HG03575 (cell line): ENCODE measurements around the gene TBC1D23.
"Not testable (repeated sequence)": the region's sequence is repeated elsewhere in the genome, so short reads cannot be mapped to it uniquely, and the experiment has no call there.

Source experiments
- ATAC-seq: cut with Tn5 transposase; IDR thresholded peaks from one replicate; pipeline ENCODE4 v1.9.1; 2021; ENCODE audit not compliant: unreplicated experiment, insufficient number of reproducible peaks, low FRiP score; ENCODE audit errors: extremely low read depth

The TBC1D23 gene

DNA sequence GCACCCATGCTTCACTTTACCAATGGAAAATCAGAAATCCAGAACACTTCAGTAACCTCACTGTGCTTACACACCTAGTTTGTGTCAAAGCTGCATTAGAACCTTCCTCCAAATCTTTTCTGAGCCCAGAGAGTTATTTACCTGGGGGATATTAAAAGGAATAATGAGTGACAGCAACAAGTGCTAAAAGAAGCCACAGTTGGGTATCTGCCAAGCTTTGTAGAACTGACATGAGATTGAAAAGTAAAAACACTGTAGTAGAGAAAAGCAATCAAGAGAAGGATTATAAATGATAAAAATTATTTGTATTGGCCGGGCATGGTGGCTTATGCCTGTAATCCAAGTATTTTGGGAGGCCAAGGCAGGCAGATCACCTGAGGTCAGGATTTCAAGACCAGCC is 8.8 kb upstream of the TBC1D23 start:
- ATAC-seq: no peak

GRCh38 chr3:100254168-100254777 is 6.5 kb upstream of the TBC1D23 start:
- ATAC-seq: no peak

DNA sequence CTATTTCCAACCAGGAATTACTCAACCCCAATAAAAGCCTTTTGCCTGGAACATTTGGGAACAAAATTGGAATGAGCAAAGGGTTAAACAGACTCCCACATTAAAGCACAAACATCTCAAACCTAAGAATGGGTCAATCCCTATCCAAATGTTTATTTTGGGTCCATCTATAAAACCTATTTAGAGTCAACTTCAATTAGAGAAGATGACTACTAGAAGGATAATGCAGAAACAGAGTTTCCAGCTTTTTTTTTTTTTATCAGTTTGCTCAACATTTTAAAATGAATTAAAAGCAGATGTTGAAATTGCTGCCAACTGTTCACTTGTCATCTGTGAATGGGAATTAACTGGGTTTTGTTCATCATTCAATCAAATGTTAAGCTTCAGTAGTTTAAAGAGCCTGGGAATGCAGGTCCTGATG is 4.1 kb upstream of the TBC1D23 start:
- no peak for ATAC-seq

DNA sequence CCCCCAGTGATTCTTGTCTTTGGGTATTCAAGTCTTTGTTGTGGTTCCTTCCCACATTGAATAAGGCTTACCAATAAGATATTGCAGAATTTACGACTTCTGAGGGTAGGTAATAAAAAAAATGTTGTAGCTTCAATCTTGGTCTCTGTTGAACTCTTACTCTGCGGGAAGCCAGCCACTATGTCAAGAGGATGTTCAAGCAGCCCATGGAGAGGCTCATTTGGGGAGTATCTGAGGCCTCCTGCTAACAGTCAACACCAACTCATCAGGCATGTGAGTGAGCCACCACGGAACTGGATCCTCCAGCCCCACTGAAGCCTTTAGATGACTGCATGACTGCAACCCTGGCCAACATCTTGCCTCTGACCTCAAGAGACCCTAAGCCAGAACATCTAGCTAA is 3.2 kb upstream of the TBC1D23 start:
- no peak for ATAC-seq

DNA sequence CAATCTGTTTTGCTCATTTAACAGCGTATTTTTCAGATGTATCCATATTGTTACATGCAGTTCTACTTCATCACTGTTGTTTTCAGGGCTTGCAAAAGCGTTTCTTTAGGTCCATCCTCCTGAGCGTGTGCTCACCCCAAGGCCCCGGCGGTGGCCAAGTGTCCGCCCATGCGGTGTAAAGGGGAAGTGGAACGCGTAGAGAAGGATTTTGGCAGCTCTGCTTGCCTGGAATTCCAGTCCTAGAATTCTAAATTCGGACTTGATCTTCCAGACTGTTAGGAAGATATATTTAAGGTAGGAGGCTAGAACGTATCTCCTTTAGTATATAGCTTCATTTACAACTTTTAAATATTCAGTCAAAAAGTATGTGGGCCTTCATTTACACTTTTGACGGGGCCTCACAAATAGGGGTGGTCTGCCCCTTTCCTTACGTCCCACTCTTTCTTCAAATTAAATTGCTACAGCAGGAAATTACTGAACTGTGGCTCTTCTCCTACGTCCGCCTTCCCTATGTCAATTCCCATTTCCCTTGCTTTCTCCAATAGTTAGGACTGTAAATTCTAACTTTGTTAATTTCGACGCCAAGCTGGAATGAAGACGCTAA is 609 bp upstream of the TBC1D23 start:
- ATAC-seq: no peak

GRCh38 chr3:100261485-100261903 is 702 bp downstream of the TBC1D23 start:
- ATAC-seq: no peak

DNA sequence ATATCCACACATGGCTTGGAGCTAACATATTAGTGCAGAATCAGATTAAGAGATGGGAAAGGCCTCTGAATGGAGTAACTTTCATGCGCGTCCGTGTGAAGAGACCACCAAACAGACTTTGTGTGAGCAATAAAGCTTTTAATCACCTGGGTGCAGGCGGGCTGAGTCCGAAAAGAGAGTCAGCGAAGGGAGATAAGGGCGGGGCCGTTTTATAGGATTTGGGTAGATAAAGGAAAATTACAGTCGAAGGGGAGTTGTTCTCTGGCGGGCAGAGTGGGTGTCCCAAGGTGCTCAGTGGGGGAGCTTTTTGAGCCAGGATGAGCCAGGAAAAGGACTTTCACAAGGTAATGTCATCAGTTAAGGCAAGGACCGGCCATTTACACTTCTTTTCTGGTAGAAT is 2.1 kb downstream of the TBC1D23 start:
- ATAC-seq: not testable (repeated sequence)

DNA sequence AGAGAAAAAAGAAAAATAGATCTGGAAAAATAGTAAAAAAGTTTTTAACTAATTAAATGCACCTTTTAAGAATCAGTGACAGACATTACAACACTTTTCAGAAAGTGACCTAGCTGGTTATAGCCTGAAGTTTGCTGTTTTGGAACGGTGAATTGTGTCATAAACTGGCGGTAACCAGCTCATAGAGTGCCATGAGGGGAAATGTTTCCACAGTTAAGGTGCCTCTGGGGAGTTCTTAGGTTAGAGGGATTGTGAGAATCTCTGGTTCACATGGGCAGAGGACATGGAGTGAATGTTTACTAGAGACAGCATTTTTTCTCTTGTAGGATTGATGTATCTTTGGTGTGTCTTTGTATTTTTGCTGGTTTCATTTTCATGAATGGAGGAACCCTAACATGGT is 2.8 kb downstream of the TBC1D23 start:
- no peak for ATAC-seq

- no peak for ATAC-seq
Observed at GRCh38 chr3:100264242-100264641, 3.5 kb downstream of the TBC1D23 start.

DNA sequence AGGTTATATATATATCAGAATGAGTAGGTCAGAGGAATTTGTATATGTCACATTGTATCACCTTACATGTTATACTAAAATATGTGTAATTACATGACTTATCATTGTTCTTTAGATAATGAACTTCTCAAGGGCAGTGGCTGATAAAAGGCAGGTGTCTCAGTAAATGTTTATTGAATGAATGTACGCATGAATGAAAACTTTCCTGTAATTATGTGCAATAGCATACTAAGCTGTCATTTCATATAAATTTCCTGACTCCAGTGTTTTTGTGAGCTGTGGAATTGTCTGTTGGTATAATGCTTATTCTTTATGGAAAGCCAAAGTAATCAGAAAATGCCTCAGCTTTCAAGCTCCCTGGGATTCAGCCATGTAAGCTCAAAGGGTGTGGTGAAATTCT is 4.2 kb downstream of the TBC1D23 start:
- no peak for ATAC-seq

GRCh38 chr3:100266531-100266930 is 5.7 kb downstream of the TBC1D23 start:
- no peak for ATAC-seq

DNA sequence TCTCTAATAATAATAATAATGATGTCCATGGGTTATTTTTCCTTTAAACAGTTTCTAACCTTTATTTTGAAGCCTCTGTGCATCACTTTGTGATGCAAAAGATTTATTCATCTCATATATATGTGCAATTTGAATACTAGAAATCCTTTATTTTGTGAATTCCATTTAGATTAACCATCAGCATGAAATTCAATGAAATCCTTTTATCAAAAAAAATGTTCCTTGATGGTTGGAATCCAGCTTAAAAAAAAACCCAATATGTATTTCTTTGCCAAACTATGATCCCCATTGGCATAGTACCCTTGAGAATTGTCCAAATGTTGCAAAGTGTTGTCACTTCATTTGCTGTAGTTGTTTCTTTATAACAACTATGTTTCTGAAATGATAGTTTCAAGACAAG is 7.4 kb downstream of the TBC1D23 start:
- no peak for ATAC-seq

DNA sequence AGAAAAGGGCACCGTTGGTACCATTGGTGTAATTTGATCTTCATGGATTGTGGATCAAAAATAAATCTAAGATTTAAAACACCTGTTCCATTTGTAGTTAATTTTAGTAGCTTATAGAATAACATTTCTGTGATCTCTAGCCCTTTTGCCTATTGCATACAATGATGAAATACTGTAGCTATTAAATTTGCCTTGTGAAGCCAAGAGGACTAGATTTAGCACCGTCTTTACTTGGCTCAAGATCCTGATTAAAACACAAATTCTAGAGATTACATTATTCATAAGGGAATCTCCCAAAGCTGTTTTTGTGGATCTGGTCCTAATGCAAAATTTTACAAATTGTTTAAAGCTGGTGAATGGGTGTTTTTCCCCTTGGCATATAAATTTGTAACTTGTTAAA is 8.2 kb downstream of the TBC1D23 start:
- ATAC-seq: no peak

GRCh38 chr3:100269410-100270214 is 8.8 kb downstream of the TBC1D23 start:
- ATAC-seq: no peak

DNA sequence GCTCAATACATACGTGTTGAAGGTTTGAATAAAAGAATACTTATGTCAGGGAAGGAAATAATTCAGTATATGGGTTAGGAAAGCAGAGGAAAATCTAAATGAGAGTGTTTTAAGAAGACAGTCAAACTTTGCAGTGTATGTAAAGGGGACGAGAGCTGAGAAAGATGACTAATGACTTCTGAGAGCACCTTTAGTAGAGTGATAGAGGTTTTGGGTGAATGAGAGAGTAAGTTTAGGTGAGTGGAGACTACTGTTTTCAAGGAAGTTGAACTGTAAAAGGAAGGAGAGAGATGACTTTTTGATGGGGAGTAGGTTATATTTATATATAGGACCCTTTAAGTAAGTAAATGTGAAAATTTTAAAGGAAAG is 9.4 kb downstream of the TBC1D23 start:
- no peak for ATAC-seq

DNA sequence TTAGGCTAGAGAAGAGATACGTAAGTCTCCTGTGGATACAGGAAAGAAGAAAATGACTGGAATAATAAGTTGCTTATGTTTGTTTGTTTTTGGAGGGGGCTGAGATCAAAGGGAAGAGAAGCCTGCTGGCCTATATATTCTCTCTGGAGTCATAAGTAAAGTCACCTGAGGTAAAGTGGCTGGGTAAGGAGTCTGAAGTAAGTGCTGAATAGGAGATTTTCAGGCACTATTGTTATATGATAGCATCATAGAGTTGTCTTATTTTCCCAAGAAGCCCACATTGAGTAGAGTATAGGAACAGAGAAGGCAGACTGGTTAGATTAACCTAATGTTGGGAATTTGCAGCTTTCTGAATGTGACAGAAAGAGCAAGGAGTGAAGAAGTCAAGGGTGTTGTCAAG is 10.7 kb downstream of the TBC1D23 start:
- no peak for ATAC-seq

DNA sequence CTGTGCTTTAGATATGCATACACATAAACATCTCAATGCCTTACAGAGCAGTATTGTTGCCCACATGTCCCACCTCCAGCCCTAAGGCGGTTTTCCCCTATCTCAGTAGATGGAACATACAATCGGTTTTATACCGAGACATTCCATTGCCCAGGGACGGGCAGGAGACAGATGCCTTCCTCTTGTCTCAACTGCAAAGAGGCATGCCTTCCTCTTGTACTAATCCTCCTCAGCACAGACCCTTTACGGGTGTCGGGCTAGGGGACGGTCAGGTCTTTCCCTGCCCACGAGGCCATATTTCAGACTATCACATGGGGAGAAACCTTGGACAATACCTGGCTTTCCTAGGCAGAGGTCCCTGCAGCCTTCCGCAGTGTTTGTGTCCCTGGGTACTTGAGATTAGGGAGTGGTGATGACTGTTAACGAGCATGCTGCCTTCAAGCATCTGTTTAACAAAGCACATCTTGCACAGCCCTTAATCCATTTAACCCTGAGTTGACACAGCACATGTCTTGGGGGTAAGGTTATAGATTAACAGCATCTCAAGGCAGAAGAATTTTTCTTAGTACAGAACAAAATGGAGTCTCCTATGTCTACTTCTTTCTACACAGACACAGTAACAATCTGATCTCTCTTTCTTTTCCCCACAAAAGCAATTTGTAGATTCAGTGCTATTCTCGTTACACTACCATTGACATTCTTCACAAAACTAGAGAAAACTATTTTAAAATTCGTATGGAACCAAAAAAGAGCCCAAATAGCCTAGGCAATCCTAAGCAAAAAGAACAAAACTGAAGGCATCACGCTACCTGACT is 12.2 kb downstream of the TBC1D23 start:
- ATAC-seq: not testable (repeated sequence)

GRCh38 chr3:100274361-100274760 is 13.6 kb downstream of the TBC1D23 start:
- no peak for ATAC-seq

DNA sequence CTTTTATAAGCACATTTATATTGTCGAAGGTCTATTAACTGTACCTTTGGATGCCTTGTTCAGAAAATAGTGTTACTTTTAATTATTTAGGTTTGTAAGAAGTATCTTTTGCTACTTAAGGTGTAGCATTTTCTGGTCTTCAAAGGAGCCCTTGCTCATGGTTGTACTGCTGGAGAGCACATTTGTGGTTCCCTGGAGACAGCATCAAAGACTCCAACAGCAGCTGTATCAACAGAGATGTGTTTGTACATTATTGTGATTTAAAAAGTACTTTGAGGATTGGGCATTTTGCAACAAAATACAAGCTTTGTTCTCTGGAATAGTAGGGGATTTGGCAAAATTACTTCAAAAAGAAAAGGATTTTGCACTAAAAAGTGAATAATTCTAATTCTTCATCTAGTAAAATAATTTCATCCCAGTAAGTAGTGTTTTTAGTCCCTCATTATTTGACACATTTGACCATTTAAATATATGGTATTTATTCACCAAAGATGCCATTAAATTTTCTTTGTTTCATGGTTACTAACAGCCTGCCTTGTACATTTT is 16.5 kb downstream of the TBC1D23 start:
- ATAC-seq: no peak
